NCI-H510A (cell line): ENCODE results near the gene RNF13.
"Not testable (repeated sequence)": the region's sequence is repeated elsewhere in the genome, so short reads cannot be mapped to it uniquely, and the experiment has no call there.

Experiments
- DNase-seq: peaks from one replicate; lab custom pipeline; 2025; lab: John Stamatoyannopoulos, UW

Gene RNF13

GRCh38 chr3:149957361-149958125 is 144.5 kb downstream of the RNF13 start:
- no peak for DNase-seq

- no peak for DNase-seq
Measured at GRCh38 chr3:149958171-149958796, 145.3 kb downstream of the RNF13 start.

GRCh38 chr3:149959443-149959842 is 146.4 kb downstream of the RNF13 start:
- no peak for DNase-seq

GRCh38 chr3:149963485-149963884 is 150.5 kb downstream of the RNF13 start:
- DNase-seq: no peak

GRCh38 chr3:149964291-149964690 is 151.3 kb downstream of the RNF13 start:
- no peak for DNase-seq

GRCh38 chr3:149965278-149965677 is 152.3 kb downstream of the RNF13 start:
- DNase-seq: no peak

GRCh38 chr3:149967086-149967685 is 154.2 kb downstream of the RNF13 start:
- no peak for DNase-seq

GRCh38 chr3:149968216-149968615 is 155.2 kb downstream of the RNF13 start:
- no peak for DNase-seq

- DNase-seq: peak; percentile 58
Measured at GRCh38 chr3:149969110-149969939, 156.3 kb downstream of the RNF13 start.

GRCh38 chr3:149969940-149970715 is 157.1 kb downstream of the RNF13 start:
- peak; percentile 53 for DNase-seq

- peak; percentile 88 for DNase-seq
Measured at GRCh38 chr3:149970716-149971402, 157.8 kb downstream of the RNF13 start, which contains the start of gene PFN2. Gene PFN2, minus strand, starts transcription at chr3:149970895. Its CDS starts 39 bp downstream, at chr3:149970856.

- DNase-seq: peak; percentile 88
Measured at GRCh38 chr3:149971403-149972075, 158.5 kb downstream of the RNF13 start.

- no peak for DNase-seq
Measured at GRCh38 chr3:149975919-149976318, 162.9 kb downstream of the RNF13 start.

- DNase-seq: no peak
Measured at GRCh38 chr3:149977386-149977785, 164.4 kb downstream of the RNF13 start.

- DNase-seq: not testable (repeated sequence)
Measured at GRCh38 chr3:149981979-149982378, 169.0 kb downstream of the RNF13 start.

- DNase-seq: not testable (repeated sequence)
Measured at GRCh38 chr3:149983053-149983452, 170.0 kb downstream of the RNF13 start.

GRCh38 chr3:149983628-149984027 is 170.6 kb downstream of the RNF13 start:
- no peak for DNase-seq

GRCh38 chr3:149989307-149989706 is 176.3 kb downstream of the RNF13 start:
- DNase-seq: no peak

- no peak for DNase-seq
Measured at GRCh38 chr3:149990423-149990948, 177.5 kb downstream of the RNF13 start.
